GM13976 (cell line): Measurements from ENCODE around the gene MYORG.

ENCODE experiments used
- DNase-seq: peaks from one replicate; pipeline ENCODE4 v3.0.0; 2012; ENCODE audit warnings: low spot score
- CTCF ChIP-seq: IDR thresholded peaks from 2 replicates; pipeline ENCODE4 v1.5.1; 2012; ENCODE audit warnings: borderline replicate concordance, mild to moderate bottlenecking; ENCODE audit not compliant: insufficient read depth; ENCODE audit errors: extremely low read depth, missing control alignments, control extremely low read depth
- in situ Hi-C: fragments of 300-500 bp; cut with MboI; formaldehyde crosslinking; loops from one replicate; pipeline ENCODE4 v1.12.0; 2022; ENCODE audit warnings: low sequenced_read_pairs, mixed read lengths, inconsistent platforms; ENCODE audit not compliant: unreplicated experiment

Gene MYORG

GRCh38 chr9:34376596-34377403, at the start of gene MYORG:
Gene MYORG (minus strand): TSS chr9:34376898. CDS start chr9:34372943, 3,955 bp downstream.
- in situ Hi-C loops, result no loop called here
- peak; percentile 99 for DNase-seq
- no peak for TF ChIP-seq CTCF

GRCh38 chr9:34419716-34420504, 43.2 kb upstream of the MYORG start:
- DNase-seq, result no peak
- no peak for TF ChIP-seq CTCF
- in situ Hi-C loops, result no loop called here

DNA sequence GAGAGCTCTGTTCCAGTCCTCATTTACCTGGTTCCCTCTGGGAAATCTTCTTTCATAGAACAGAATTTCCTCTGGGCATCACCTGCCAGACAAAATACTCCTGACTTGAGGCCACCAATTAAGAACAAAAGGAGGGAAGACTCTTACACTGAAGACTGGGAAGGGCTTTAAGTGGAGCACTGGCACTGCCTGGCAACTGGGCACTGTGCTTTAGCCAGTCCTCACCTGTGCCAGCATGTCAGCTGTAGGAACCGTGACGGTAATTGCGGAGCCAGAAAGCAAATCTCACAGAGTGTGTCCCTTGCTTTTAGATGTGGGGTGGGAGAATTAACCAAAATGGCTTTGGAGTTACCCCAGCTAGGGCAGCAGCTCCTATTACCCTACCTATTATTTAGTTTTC, 41.0 kb upstream of the MYORG start:
- TF ChIP-seq CTCF, result no peak
- no peak for DNase-seq
- in situ Hi-C loops, result no loop called here

GRCh38 chr9:34413231-34413852, 36.6 kb upstream of the MYORG start:
- DNase-seq, result no peak
- TF ChIP-seq CTCF, result no peak
- in situ Hi-C loops, result no loop called here

- no peak for TF ChIP-seq CTCF
- no peak for DNase-seq
- in situ Hi-C loops, result no loop called here
These were observed 35.6 kb upstream of the MYORG start for GRCh38 chr9:34412336-34412735.

DNA sequence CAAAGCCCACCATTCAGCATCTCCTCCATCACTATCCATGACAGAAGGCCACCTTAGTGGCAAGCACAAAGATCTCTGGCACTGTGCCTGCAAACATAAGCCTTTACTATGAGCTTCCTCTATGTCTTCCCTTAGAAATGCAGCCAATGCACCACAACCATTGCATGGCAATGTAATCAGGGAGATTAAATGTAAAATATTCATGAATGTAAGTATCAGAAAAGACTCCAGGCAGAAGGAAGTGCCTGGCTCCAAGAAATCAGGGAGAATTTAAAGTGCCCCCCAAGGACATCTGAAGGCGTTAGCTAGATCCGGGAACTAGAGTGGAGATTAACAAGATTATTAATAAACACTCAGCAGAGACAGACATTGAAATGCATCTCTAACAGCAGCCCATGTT, 32.5 kb upstream of the MYORG start:
- DNase-seq, result no peak
- in situ Hi-C loops, result loop anchor here (10.0 kb wide), 1 partner anchor 196 kb away; no protein-coding TSS in a partner anchor
- no peak for TF ChIP-seq CTCF
